ENCODE measurements around the gene NAA60.
A peak's percentile ranks its signal among the peaks of the same experiment; 100 is the strongest.
"Not testable (repeated sequence)": the region's sequence is repeated elsewhere in the genome, so short reads cannot be mapped to it uniquely, and the experiment has no call there.

Gene NAA60

GRCh38 chr16:3484318-3485096 is 41.0 kb downstream of the NAA60 start:
- peak; percentile 40 to 68 for DNase-seq

GRCh38 chr16:3485097-3485745 is 41.7 kb downstream of the NAA60 start:
- DNase-seq = no peak

- DNase-seq = no peak
These were observed 42.5 kb downstream of the NAA60 start for GRCh38 chr16:3485821-3486505.

GRCh38 chr16:3486506-3487215 is 43.2 kb downstream of the NAA60 start:
- DNase-seq = no peak

DNA sequence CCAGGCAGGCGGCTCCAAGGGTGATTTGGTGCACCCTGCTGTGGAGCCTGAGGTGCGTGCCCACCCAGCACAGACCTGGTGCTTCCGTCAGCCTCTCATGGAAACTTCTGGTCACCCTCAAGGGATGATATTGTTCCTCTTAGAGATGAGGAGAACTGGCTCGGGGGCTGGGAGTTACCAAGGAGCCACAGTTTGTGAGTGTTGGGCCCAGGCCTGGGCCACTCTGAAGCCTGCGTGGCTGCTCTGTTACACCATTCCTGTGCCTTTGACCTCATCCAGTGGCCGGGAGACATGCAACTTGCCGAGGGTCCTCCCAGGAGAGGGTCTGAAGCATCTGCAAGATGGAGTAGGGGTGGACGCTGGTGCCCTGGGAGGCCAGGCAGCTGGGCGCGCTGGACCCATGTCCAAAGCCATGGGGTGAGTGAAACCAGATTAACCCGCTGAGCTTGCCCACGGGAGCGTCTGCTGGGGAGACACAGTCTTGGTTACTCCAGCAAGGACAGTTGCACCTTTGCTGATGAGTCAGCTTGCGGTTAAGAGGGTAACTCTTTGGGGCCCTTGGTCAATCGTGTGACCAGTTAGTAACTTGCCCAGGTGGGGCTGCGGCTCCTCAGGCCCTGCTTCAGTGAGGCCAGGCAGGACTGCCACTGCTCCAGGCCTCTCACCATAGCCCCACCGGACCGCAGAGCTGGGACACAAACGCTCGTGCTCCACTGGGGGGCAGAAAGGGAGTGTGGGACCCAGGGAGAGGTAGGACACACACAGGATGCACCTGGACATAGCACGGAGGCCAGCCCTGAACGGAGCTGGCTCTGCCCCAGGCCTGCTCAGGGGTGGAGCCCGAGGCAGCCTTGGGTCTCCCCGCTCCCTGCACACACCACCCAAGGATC is 44.3 kb downstream of the NAA60 start:
- DNase-seq = no peak

- no peak for DNase-seq
These were observed 45.3 kb downstream of the NAA60 start for GRCh38 chr16:3488801-3489200.

- DNase-seq = no peak
These were observed 47.6 kb downstream of the NAA60 start for GRCh38 chr16:3490911-3491629.

GRCh38 chr16:3492356-3492755 is 48.9 kb downstream of the NAA60 start:
- DNase-seq = no peak

DNA sequence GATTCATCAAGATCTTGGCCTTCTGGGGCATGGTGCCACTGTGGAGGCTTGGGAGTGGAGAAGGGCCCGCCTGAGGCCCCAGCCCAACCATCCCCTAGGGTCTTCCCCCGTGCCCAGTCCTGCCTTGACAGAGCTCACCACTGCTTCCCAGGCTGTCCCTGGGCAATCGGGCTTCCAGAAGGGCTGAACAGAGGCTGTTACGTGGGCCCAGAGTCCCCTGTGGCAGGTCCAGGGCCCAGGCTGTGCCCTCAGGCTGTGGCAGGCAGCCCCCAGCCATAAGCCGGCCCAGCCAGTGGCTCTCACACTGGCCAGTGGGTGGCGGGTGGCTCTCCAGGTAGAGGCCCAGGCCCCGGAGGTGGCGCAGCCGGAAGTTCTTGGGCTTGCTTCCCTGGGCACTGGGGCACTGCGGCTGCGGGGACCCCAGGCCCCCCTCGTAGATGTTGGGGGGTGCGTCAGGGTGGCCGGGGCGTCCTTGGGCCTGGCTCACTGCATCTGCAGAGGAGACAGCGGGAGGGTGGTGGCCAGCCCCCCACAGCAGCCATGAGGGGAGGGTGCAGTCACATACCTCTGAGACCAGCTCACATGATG is 51.0 kb downstream of the NAA60 start:
- DNase-seq = no peak

GRCh38 chr16:3495176-3495575 is 51.7 kb downstream of the NAA60 start, which contains the start of gene C16orf90:
C16orf90 (minus strand) TSS chr16:3495489; CDS start chr16:3495421, 68 bp downstream.
- DNase-seq = no peak

DNA sequence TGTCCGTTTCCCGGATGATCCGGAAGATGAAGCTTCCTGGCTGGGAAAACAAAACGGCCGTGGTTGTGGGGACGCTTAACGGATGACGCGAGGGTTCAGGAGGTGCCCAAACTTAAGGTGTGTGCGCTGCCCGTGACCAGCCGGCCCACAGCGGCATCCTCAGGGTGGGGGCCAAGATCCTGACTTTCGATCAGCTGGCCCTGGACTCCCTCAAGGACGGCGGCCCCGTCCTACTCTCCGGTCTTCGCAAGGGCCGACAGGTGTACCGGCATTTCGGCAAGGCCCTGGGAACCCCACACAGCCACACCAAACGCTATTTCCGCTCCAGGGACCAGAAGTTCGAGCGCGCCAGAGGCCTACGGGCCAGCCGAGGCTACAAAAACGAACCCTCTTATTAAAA is 52.9 kb downstream of the NAA60 start:
- DNase-seq = no peak

DNA sequence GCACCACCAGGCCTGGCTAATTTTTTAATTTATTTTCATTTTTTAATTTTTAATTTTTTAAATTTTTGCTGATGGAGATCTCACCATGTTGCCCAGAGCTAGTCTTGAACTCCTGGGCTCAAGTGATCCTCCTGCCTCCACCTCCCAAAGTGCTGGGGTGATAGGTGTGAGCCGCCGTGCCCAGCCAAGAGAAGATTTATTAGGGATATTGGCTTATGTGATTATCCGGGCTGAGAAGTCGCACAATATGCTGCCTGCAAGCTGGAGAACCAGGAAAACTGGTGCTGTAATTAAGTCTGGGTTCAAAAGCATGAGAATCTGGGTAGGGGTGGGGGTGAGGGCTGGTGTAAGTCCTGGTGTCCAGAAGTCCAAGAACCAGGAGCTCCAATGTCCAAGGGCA is 54.3 kb downstream of the NAA60 start:
- no peak for DNase-seq

DNA sequence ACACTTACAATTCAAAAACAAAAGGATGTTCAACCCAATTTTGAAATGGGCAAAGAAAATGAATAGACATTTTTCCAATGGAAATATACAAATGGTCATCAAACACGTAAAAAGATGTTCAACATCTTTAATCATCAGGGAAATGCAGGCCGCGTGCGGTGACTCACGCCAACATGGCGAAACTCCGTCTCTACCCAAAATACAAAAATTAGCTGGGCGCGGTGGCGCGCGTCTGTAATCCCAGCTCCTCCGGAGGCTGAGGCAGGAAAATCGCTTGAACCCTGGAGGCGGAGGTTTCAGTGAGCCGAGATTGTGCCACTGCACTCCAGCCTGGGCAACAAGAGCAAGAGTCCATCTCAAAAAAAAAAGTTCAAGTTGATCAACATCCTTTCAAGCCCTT is 55.5 kb downstream of the NAA60 start:
- DNase-seq = no peak

DNA sequence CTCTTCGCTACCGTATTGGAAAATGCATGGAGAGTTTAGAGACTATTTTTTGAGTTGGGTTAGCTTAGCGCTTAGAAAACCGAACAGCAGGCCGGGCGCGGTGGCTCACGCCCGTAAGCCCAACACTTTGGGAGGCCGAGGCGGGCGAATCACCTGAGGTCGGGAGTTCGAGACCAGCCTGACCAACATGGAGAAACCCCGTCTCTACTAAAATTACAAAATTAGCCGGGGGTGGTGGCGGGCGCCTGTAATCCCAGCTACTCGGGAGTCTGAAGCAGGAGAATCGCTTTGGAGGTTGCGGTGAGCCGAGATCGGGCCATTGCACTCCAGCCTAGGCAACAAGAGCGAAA is 57.9 kb downstream of the NAA60 start:
- DNase-seq = not testable (repeated sequence)

DNA sequence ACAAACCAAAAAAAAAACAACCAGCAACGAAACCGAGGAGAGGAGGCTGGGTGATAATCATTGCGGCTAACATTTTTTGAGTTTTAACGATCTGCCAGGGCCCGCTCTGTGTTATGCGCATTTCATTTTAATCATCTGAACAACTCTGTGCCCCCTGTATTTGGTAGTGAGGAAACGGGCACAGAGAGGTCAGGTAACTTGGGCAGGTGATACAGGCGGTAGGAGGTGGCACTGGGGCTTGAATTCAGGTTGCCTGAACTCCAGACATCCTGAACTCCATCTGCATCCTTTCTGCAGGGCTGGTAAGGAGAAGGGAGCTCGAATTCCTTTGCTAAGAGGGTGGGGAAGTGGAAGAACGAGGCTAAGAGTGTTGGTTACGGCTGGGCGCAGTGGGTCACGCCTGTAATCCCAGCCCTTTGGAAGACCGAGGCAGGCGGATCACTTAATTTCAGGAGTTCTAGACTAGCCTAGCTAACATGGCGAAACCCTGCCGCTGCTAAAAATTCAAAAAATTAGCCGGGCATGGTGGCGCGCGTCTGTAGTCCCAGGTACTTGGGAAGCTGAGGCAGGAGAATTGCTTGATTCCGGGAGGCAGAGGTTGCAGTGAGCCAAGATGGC is 58.4 kb downstream of the NAA60 start:
- no peak for DNase-seq

DNA sequence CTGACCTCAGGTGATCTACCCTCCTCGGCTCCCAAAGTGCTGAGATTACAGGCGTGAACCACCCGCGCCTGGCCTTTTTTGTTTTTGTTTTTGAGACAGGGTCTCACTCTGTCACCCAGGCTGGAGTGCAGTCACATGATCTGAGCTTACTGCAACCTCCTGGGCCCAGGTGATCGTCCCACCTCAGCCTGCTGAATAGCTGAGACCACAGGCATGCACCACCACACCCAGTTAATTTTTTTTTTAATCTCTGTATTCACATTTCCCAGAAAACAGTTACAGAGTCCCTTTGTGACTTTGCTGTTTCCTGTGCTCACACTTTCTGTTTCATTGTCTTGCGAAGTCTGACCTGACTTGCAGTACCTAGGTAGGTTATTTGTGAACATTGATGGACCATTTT is 60.0 kb downstream of the NAA60 start:
- no peak for DNase-seq

DNA sequence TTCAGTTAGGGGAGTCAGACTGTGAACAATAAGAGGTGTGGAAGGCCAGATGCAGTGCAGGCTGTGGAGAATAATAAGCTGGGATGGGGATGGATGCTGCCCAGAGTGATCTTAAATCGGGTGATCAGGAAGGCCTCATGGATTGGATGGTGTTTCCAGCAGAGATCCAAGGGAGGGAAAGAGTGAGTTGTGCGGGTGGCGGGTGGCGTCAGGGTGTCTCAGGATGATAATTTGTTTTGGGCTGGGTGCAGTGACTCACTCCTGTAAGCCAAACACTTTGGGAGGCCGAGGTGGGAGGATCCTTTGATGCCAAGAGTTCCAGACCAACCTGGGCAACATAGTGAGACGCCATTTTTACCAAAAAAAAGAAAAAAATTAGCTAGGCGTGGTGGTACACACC is 65.3 kb downstream of the NAA60 start:
- no peak for DNase-seq

DNA sequence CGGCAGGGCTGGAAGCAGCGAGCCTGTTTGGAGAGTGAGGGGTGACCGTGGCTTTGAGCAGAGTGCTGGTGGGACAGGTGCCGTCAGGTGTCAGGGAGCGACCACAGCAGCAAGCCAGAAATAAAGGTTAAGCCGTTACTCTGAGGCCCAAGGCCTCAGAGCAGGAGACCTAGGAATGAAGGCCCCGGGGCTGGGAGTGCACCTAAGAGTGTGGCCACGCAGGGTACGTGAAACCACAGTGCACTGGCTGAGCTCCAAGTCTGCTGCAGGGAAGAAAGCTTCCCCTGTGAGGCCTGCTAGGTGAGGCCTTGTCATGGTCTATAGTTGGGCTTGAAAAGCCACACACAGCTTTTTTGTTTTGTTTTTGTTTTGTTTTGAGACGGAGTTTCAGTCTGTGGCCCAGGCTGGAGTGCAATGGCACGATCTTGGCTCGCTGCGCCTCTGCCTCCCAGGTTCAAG is 66.0 kb downstream of the NAA60 start:
- DNase-seq = no peak

DNA sequence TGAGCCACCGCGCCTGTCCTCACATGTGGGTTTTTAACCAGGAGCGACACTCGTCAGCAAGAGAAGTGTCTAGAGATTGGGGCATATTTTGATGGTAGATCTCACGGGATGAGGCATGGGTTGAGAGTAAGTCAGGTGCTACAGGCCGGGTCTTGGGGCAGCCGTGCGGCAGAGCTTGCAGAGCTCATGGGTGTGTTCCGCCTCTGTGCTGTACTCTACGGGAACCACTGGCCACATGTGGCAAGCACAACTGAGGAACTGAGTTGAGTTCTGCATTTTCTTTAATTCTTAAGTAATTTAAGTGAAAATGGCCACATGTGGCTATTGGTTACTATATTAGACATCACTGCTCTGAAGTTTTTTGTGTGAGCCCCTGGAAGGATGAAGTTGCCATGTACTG is 66.9 kb downstream of the NAA60 start:
- DNase-seq = no peak

Data from cerebellar nuclear complex (tissue), 1 donor.